Liver (tissue), 9 donors: ENCODE data around the gene CBX2. TPM values are rescaled to one million over a fixed set of nuclear protein-coding genes. Genes with fewer than 3 reads are reported as not detected.

ENCODE experiments used
- DNase-seq: peaks from one replicate; pipeline ENCODE4 v3.0.0-alpha.2; 2017; ENCODE audit warnings: low spot score
- H3K27ac ChIP-seq, 2 donors: one replicate each; pipeline ENCODE4 v1.7.0; 2013; ENCODE audit warnings: inconsistent platforms in 2 of 2, low read length in 2 of 2, control low read depth in 1 of 2, low read depth in 1 of 2, mild to moderate bottlenecking in 1 of 2
- H3K27me3 ChIP-seq, 4 donors: one replicate each; pipeline versions ENCODE4 v1.6.1 to v1.7.0; 2013; ENCODE audit warnings: low read length in 3 of 4, inconsistent platforms in 1 of 4, mild to moderate bottlenecking in 1 of 4, moderate library complexity in 1 of 4; ENCODE audit not compliant: control insufficient read depth in 4 of 4, insufficient read depth in 4 of 4
- H3K36me3 ChIP-seq, 4 donors: one replicate each; pipeline versions ENCODE4 v1.6.1 to v1.7.0; 2013; ENCODE audit warnings: low read length in 3 of 4, mild to moderate bottlenecking in 3 of 4, low read depth in 1 of 4, moderate library complexity in 1 of 4; ENCODE audit not compliant: control insufficient read depth in 4 of 4, insufficient read depth in 3 of 4
- H3K4me1 ChIP-seq, 4 donors: one replicate each; pipeline versions ENCODE4 v1.6.1 to v1.7.0; 2013; ENCODE audit warnings: low read length in 3 of 4, mild to moderate bottlenecking in 3 of 4, moderate library complexity in 1 of 4; ENCODE audit not compliant: control insufficient read depth in 4 of 4, insufficient read depth in 4 of 4
- H3K4me3 ChIP-seq, 3 donors: one replicate each; pipeline versions ENCODE4 v1.6.1 to v1.7.0; 2013; ENCODE audit warnings: low read length in 3 of 3, control low read depth in 1 of 3, low read depth in 1 of 3, mild to moderate bottlenecking in 1 of 3
- H3K9ac ChIP-seq, 2 donors: one replicate each; pipeline ENCODE4 v1.7.0; 2013; ENCODE audit warnings: low read length in 2 of 2, mild to moderate bottlenecking in 2 of 2, moderate library complexity in 2 of 2, control low read depth in 1 of 2, low read depth in 1 of 2
- H3K9me3 ChIP-seq, 4 donors: one replicate each; pipeline versions ENCODE4 v1.6.1 to v1.7.0; 2013; ENCODE audit warnings: low read length in 3 of 4; ENCODE audit not compliant: control insufficient read depth in 4 of 4
- EGR1 ChIP-seq, 2 donors: IDR thresholded peaks; 2 replicates each; pipeline ENCODE4 v1.6.1; 2016 to 2018; ENCODE audit warnings: antibody characterized with exemption in 2 of 2, low read depth in 2 of 2
- FOXA2 ChIP-seq: IDR thresholded peaks from 2 replicates; pipeline ENCODE4 v1.6.1; 2016; ENCODE audit warnings: antibody characterized with exemption
- HNF4G ChIP-seq: IDR thresholded peaks from 2 replicates; pipeline ENCODE4 v1.6.1; 2016; ENCODE audit warnings: antibody characterized with exemption
- RAD21 ChIP-seq, 2 donors: IDR thresholded peaks; 2 replicates each; pipeline ENCODE4 v1.6.1; 2016; ENCODE audit warnings: antibody characterized with exemption in 2 of 2, mild to moderate bottlenecking in 2 of 2
- RXRA ChIP-seq, 2 donors: IDR thresholded peaks; 2 replicates each; pipeline ENCODE4 v1.6.1; 2017 to 2018; ENCODE audit warnings: antibody characterized with exemption in 2 of 2, mild to moderate bottlenecking in 1 of 2
- SP1 ChIP-seq: IDR thresholded peaks from 2 replicates; pipeline ENCODE4 v1.6.1; 2018; ENCODE audit warnings: antibody characterized with exemption, mild to moderate bottlenecking
- TAF1 ChIP-seq: conservative IDR thresholded peaks from 2 replicates; pipeline ENCODE4 v1.6.1; 2016; ENCODE audit warnings: antibody characterized with exemption, mild to moderate bottlenecking
- YY1 ChIP-seq: IDR thresholded peaks from 2 replicates; pipeline ENCODE4 v1.6.1; 2016; ENCODE audit warnings: antibody characterized with exemption, mild to moderate bottlenecking
- WGBS: extraction: QIAGEN DNeasy Blood & Tissue Kit; methylation state at CpG from one replicate; pipeline ENCODE4 v1.1.7; 2013; 5-methylcytosine and 5-hydroxymethylcytosine counted together
- polyA plus RNA-seq, 2 donors: library from polyadenylated mRNA; stranded (reverse) in 1 of 2; unstranded in 1 of 2; fragments of 200-250 nt in 1 of 2; fragments of >200 nt in 1 of 2; fragmentation: Nextera tagmentation in 1 of 2; extraction: Ambion mirVana in 1 of 2; gene quantifications; one replicate each; pipeline versions ENCODE4 v1.2.1 to v1.2.3, GENCODE V29; 2013 to 2015
- total RNA-seq, 2 donors: library from RNA; depleted of rRNA; stranded (reverse); fragments of >200 nt; gene quantifications; one replicate each; pipeline ENCODE4 v1.2.3, GENCODE V29; 2014
- TF ChIP-seq, protein P1 (sequence below): IDR thresholded peaks from 2 replicates; pipeline ENCODE4 v1.6.1; 2016; ENCODE audit warnings: antibody characterized with exemption, mild to moderate bottlenecking
- donor health status: healthy.
- donor health status: healthy.
- donor health status: healthy.
- donor health status: healthy.
- donor health status: healthy.

The CBX2 gene
- total and polyA plus RNA-seq, 4 donors, result 0.33 to 2.4 (median 0.53) TPM

DNA sequence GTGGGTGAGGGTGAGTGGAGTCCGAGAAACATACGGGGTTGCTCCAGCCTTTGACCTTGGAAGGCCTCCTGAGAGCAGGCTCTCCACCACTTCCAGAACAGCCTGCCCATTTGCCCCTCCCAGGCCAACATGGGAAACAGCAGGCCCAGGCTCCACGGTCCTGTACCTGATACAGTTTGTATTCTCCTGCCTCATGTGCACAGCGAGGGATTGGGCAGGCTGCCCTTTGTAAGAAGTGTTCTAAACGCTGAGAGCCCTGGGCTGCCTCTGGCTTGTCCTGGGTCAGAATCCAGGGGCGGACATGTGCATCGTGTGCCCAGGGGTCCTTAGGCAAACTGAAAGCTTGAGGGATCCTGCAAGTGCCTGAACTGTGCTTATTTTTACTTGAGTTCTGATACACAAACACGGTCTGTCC lies 3.4 kb upstream of the CBX2 start:
- Histone ChIP-seq H3K9ac (no peak overlapping the region), H3K4me3 (no peak overlapping the region), H3K9me3 (peaks cover 0 to 4% (median 0%) of the 10 kb centered on the region in 4 donors), H3K27me3 (peaks cover 0 to 18% (median 6%) of the 10 kb centered on the region in 4 donors), H3K36me3 (no peaks in the 10 kb centered on the region), H3K4me1 (peaks cover 6 to 29% (median 17%) of the 10 kb centered on the region in 4 donors), H3K27ac (no peak overlapping the region)
- 72% methylated on average over 8 of the region's 8 CpGs for WGBS
- TF ChIP-seq FOXA2 (no peak), HNF4G (no peak), RAD21 (IDR thresholded peaks at IDR 0.05) (no peak)
- DNase-seq, result no peak

DNA sequence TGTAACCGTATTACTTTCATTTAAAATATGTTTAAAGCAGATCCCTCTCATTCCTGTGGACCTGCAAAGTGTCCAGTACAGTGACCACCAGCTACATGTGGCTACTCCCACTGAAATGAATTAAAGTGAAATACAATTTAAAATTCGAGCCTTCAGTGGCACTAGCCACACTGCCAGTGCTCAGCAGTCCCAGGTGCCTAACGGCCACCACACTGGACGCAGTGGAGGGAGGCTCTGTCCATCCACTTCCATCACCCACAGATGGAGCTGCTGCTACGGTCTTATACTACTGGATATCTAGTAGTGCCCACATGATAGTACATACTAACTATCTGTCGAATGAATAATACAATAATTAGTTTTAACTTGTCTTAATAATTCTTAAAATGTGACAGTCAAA lies 2.3 kb upstream of the CBX2 start:
- TF ChIP-seq YY1, result no peak
- TF ChIP-seq EGR1 (IDR thresholded peaks at IDR 0.05; ENCODE audit: low read depth in 2 of 2), result no peak
- no peak for TF ChIP-seq TAF1
- TF ChIP-seq, protein P1, sequence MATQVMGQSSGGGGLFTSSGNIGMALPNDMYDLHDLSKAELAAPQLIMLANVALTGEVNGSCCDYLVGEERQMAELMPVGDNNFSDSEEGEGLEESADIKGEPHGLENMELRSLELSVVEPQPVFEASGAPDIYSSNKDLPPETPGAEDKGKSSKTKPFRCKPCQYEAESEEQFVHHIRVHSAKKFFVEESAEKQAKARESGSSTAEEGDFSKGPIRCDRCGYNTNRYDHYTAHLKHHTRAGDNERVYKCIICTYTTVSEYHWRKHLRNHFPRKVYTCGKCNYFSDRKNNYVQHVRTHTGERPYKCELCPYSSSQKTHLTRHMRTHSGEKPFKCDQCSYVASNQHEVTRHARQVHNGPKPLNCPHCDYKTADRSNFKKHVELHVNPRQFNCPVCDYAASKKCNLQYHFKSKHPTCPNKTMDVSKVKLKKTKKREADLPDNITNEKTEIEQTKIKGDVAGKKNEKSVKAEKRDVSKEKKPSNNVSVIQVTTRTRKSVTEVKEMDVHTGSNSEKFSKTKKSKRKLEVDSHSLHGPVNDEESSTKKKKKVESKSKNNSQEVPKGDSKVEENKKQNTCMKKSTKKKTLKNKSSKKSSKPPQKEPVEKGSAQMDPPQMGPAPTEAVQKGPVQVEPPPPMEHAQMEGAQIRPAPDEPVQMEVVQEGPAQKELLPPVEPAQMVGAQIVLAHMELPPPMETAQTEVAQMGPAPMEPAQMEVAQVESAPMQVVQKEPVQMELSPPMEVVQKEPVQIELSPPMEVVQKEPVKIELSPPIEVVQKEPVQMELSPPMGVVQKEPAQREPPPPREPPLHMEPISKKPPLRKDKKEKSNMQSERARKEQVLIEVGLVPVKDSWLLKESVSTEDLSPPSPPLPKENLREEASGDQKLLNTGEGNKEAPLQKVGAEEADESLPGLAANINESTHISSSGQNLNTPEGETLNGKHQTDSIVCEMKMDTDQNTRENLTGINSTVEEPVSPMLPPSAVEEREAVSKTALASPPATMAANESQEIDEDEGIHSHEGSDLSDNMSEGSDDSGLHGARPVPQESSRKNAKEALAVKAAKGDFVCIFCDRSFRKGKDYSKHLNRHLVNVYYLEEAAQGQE, result no peak
- TF ChIP-seq RXRA (IDR thresholded peaks at IDR 0.05), result no peak
- Histone ChIP-seq H3K36me3 (no peaks in the 10 kb centered on the region), H3K4me1 (peaks cover 6 to 29% (median 17%) of the 10 kb centered on the region in 4 donors), H3K9me3 (peaks cover 0 to 4% (median 0%) of the 10 kb centered on the region in 4 donors), H3K27me3 (peaks cover 0 to 18% (median 6%) of the 10 kb centered on the region in 4 donors), H3K9ac (no peak overlapping the region), H3K27ac (no peak overlapping the region), H3K4me3 (no peak overlapping the region)
- WGBS, result 72% methylated on average over 6 of the region's 6 CpGs
- DNase-seq, result no peak

DNA sequence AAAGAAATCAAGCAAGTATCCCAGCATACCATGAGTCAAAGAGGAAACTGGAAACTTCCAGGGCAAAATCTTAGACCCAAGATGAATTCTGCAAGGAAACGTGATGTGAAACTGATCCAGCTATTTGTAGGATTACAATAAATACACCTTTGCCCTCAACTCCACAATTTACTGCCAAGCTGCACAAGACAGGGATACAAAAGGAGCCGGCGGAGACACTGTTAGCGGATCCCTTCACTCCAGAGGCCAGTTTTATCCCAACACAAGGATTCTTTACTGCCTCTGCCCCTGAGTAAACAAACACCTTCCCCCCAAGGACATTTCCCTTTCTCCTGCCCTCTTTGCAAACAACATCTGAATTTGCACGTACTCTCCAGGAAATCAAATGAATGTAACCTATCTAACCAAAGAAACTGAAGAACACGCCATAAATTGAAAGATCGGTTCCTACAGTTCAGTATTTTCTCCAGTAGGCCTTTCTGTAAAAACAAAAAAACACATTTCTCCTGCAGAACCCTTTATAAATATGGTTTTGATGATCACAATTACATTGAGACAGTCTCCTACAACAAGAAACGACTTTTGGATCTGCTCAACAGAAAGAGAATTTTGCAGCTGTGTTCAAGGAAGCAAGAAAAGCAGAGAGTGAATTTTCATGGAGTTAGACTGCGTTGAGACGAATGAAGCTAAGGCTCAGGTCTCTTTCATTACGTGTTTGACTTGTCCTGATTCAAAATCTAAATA lies 1.4 kb upstream of the CBX2 start:
- Histone ChIP-seq H3K4me1 (peaks cover 6 to 29% (median 17%) of the 10 kb centered on the region in 4 donors), H3K4me3 (no peak overlapping the region), H3K9me3 (peaks cover 0 to 4% (median 0%) of the 10 kb centered on the region in 4 donors), H3K36me3 (no peaks in the 10 kb centered on the region), H3K27me3 (peaks cover 0 to 18% (median 6%) of the 10 kb centered on the region in 4 donors), H3K27ac (peak overlapping the region in 1 of 2 donors; percentile 18), H3K9ac (no peak overlapping the region)
- 36% methylated on average over 11 of the region's 11 CpGs for WGBS
- DNase-seq, result no peak
- TF ChIP-seq RAD21 (IDR thresholded peaks at IDR 0.05) (no peak), RXRA (IDR thresholded peaks at IDR 0.05) (no peak), SP1 (no peak)
